ENCODE data around the gene RPL37.
"Not testable (repeated sequence)": the region's sequence is repeated elsewhere in the genome, so short reads cannot be mapped to it uniquely, and the experiment has no call there.

RPL37 gene

GRCh38 chr5:40797273-40798011 is 37.6 kb downstream of the RPL37 start:
- Histone ChIP-seq H3K36me3 (ENCODE audit: control insufficient read depth, insufficient read depth, low read length) (no peaks in the 10 kb centered on the region), H3K9me3 (ENCODE audit: control insufficient read depth, low read length) (no peaks in the 10 kb centered on the region), H3K27ac (ENCODE audit: insufficient read depth, low read depth, low read length, poor library complexity, severe bottlenecking) (peak overlapping the region; percentile 92), H3K4me1 (ENCODE audit: control insufficient read depth, insufficient read depth, low read length) (peaks cover 10% of the 10 kb centered on the region), H3K4me3 (ENCODE audit: insufficient read depth, low read depth, low read length) (peak overlapping the region; percentile 78), H3K27me3 (ENCODE audit: control insufficient read depth, insufficient read depth, low read length, poor library complexity, severe bottlenecking) (no peaks in the 10 kb centered on the region)
- 0% methylated on average over 55 to 56 of the region's 56 CpGs for WGBS, 2 experiments

- peak overlapping the region; percentile 78 for H3K4me3 ChIP-seq (ENCODE audit: insufficient read depth, low read depth, low read length)
- no peak overlapping the region for H3K27ac ChIP-seq (ENCODE audit: insufficient read depth, low read depth, low read length, poor library complexity, severe bottlenecking)
- 93 to 94% methylated on average over 3 of the region's 3 CpGs for WGBS, 2 experiments
- H3K27me3 ChIP-seq (ENCODE audit: control insufficient read depth, insufficient read depth, low read length, poor library complexity, severe bottlenecking), result no peaks in the 10 kb centered on the region
- H3K4me1 ChIP-seq (ENCODE audit: control insufficient read depth, insufficient read depth, low read length), result peaks cover 10% of the 10 kb centered on the region
- no peaks in the 10 kb centered on the region for H3K36me3 ChIP-seq (ENCODE audit: control insufficient read depth, insufficient read depth, low read length)
- H3K9me3 ChIP-seq (ENCODE audit: control insufficient read depth, low read length), result no peaks in the 10 kb centered on the region
Observed at GRCh38 chr5:40796487-40796889, 38.5 kb downstream of the RPL37 start.

- H3K27me3 ChIP-seq (ENCODE audit: control insufficient read depth, insufficient read depth, low read length, poor library complexity, severe bottlenecking); H3K4me3 ChIP-seq (ENCODE audit: insufficient read depth, low read depth, low read length); H3K36me3 ChIP-seq (ENCODE audit: control insufficient read depth, insufficient read depth, low read length); H3K4me1 ChIP-seq (ENCODE audit: control insufficient read depth, insufficient read depth, low read length); H3K9me3 ChIP-seq (ENCODE audit: control insufficient read depth, low read length); H3K27ac ChIP-seq (ENCODE audit: insufficient read depth, low read depth, low read length, poor library complexity, severe bottlenecking): not testable (repeated sequence)
- 82 to 100% methylated on average over 2 of the region's 3 CpGs for WGBS, 2 experiments
Observed at GRCh38 chr5:40794877-40795276, 40.1 kb downstream of the RPL37 start.

GRCh38 chr5:40794340-40794739 is 40.7 kb downstream of the RPL37 start:
- not testable (repeated sequence) for H3K4me3 ChIP-seq (ENCODE audit: insufficient read depth, low read depth, low read length); H3K27me3 ChIP-seq (ENCODE audit: control insufficient read depth, insufficient read depth, low read length, poor library complexity, severe bottlenecking); H3K4me1 ChIP-seq (ENCODE audit: control insufficient read depth, insufficient read depth, low read length); H3K27ac ChIP-seq (ENCODE audit: insufficient read depth, low read depth, low read length, poor library complexity, severe bottlenecking); H3K9me3 ChIP-seq (ENCODE audit: control insufficient read depth, low read length); H3K36me3 ChIP-seq (ENCODE audit: control insufficient read depth, insufficient read depth, low read length)

GRCh38 chr5:40792691-40793090 is 42.3 kb downstream of the RPL37 start:
- not testable (repeated sequence) for H3K36me3 ChIP-seq (ENCODE audit: control insufficient read depth, insufficient read depth, low read length); H3K4me3 ChIP-seq (ENCODE audit: insufficient read depth, low read depth, low read length); H3K27me3 ChIP-seq (ENCODE audit: control insufficient read depth, insufficient read depth, low read length, poor library complexity, severe bottlenecking); H3K4me1 ChIP-seq (ENCODE audit: control insufficient read depth, insufficient read depth, low read length); H3K27ac ChIP-seq (ENCODE audit: insufficient read depth, low read depth, low read length, poor library complexity, severe bottlenecking); H3K9me3 ChIP-seq (ENCODE audit: control insufficient read depth, low read length)
- WGBS, 2 experiments, result 87 to 92% methylated on average over 8 to 9 of the region's 10 CpGs

GRCh38 chr5:40791715-40792139 is 43.3 kb downstream of the RPL37 start:
- peaks cover 3% of the 10 kb centered on the region for H3K4me1 ChIP-seq (ENCODE audit: control insufficient read depth, insufficient read depth, low read length)
- WGBS, 2 experiments, result 83 to 100% methylated on average over 2 to 3 of the region's 3 CpGs
- no peak overlapping the region for H3K27ac ChIP-seq (ENCODE audit: insufficient read depth, low read depth, low read length, poor library complexity, severe bottlenecking)
- H3K36me3 ChIP-seq (ENCODE audit: control insufficient read depth, insufficient read depth, low read length), result no peaks in the 10 kb centered on the region
- H3K9me3 ChIP-seq (ENCODE audit: control insufficient read depth, low read length), result no peaks in the 10 kb centered on the region
- no peaks in the 10 kb centered on the region for H3K27me3 ChIP-seq (ENCODE audit: control insufficient read depth, insufficient read depth, low read length, poor library complexity, severe bottlenecking)
- H3K4me3 ChIP-seq (ENCODE audit: insufficient read depth, low read depth, low read length), result no peak overlapping the region

- Histone ChIP-seq H3K9me3 (ENCODE audit: control insufficient read depth, low read length) (no peaks in the 10 kb centered on the region), H3K36me3 (ENCODE audit: control insufficient read depth, insufficient read depth, low read length) (no peaks in the 10 kb centered on the region), H3K4me3 (ENCODE audit: insufficient read depth, low read depth, low read length) (no peak overlapping the region), H3K4me1 (ENCODE audit: control insufficient read depth, insufficient read depth, low read length) (no peaks in the 10 kb centered on the region), H3K27me3 (ENCODE audit: control insufficient read depth, insufficient read depth, low read length, poor library complexity, severe bottlenecking) (no peaks in the 10 kb centered on the region), H3K27ac (ENCODE audit: insufficient read depth, low read depth, low read length, poor library complexity, severe bottlenecking) (no peak overlapping the region)
- WGBS, 2 experiments, result 93 to 97% methylated on average over 3 of the region's 3 CpGs
Observed at GRCh38 chr5:40790947-40791593, 44.0 kb downstream of the RPL37 start.

GRCh38 chr5:40788941-40789340 is 46.1 kb downstream of the RPL37 start:
- not testable (repeated sequence) for H3K4me1 ChIP-seq (ENCODE audit: control insufficient read depth, insufficient read depth, low read length); H3K9me3 ChIP-seq (ENCODE audit: control insufficient read depth, low read length); H3K27me3 ChIP-seq (ENCODE audit: control insufficient read depth, insufficient read depth, low read length, poor library complexity, severe bottlenecking); H3K27ac ChIP-seq (ENCODE audit: insufficient read depth, low read depth, low read length, poor library complexity, severe bottlenecking); H3K36me3 ChIP-seq (ENCODE audit: control insufficient read depth, insufficient read depth, low read length); H3K4me3 ChIP-seq (ENCODE audit: insufficient read depth, low read depth, low read length)
- 92 to 95% methylated on average over 5 of the region's 5 CpGs for WGBS, 2 experiments

- H3K4me3 ChIP-seq (ENCODE audit: insufficient read depth, low read depth, low read length), result no peak overlapping the region
- no peak overlapping the region for H3K27ac ChIP-seq (ENCODE audit: insufficient read depth, low read depth, low read length, poor library complexity, severe bottlenecking)
- 90% methylated on average over 1 of the region's 1 CpG; no CpG with 5 or more reads in 1 of the 2 experiments for WGBS, 2 experiments
- H3K9me3 ChIP-seq (ENCODE audit: control insufficient read depth, low read length), result no peaks in the 10 kb centered on the region
- H3K27me3 ChIP-seq (ENCODE audit: control insufficient read depth, insufficient read depth, low read length, poor library complexity, severe bottlenecking), result no peaks in the 10 kb centered on the region
- H3K36me3 ChIP-seq (ENCODE audit: control insufficient read depth, insufficient read depth, low read length), result no peaks in the 10 kb centered on the region
- no peaks in the 10 kb centered on the region for H3K4me1 ChIP-seq (ENCODE audit: control insufficient read depth, insufficient read depth, low read length)
Observed at GRCh38 chr5:40787986-40788385, 47.0 kb downstream of the RPL37 start.

GRCh38 chr5:40786664-40787063 is 48.4 kb downstream of the RPL37 start:
- H3K9me3 ChIP-seq (ENCODE audit: control insufficient read depth, low read length); H3K27me3 ChIP-seq (ENCODE audit: control insufficient read depth, insufficient read depth, low read length, poor library complexity, severe bottlenecking); H3K36me3 ChIP-seq (ENCODE audit: control insufficient read depth, insufficient read depth, low read length); H3K4me3 ChIP-seq (ENCODE audit: insufficient read depth, low read depth, low read length); H3K4me1 ChIP-seq (ENCODE audit: control insufficient read depth, insufficient read depth, low read length); H3K27ac ChIP-seq (ENCODE audit: insufficient read depth, low read depth, low read length, poor library complexity, severe bottlenecking): not testable (repeated sequence)
- WGBS, 2 experiments, result 90 to 96% methylated on average over 3 of the region's 3 CpGs
